ENCODE measurements around the gene OCA2.

GRCh38 chr15:27958911-27959578, 140.1 kb downstream of the OCA2 start:
- TF ChIP-seq EZH2 (IDR thresholded peaks at IDR 0.05; ENCODE audit: insufficient read depth, poor library complexity, severe bottlenecking) (no peak), EZH2phosphoT487 (IDR thresholded peaks at IDR 0.05; ENCODE audit: insufficient read depth, low read depth) (no peak)

Measured in GM23248 (cell line).